ENCODE results near the gene TXNDC17. TPM values are rescaled to one million over a fixed set of nuclear protein-coding genes. Genes with fewer than 3 reads are reported as not detected.

Gene TXNDC17
- total RNA-seq, 2 donors from 2014 or later, result 17.1 to 37.6 TPM

DNA sequence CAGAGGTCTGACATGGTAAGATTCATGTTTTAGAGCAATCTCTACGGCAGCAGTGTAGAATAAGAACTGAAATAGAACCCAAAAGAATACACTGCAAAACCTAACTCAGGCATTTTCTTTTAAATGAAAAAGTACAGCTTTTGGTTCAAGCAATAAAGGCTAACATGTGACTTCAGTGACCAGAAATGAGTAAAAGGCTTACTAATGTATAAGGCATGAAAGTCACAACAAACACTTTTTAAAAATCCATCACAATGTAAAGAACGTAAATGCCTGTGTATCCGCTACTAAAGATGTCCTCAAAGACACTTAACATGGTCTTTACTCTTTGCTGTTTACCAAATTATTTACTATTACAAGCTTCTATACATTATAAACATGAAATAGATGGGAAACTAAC lies 16.9 kb upstream of the TXNDC17 start:
- Histone ChIP-seq H3K4me1 (no peaks in the 10 kb centered on the region), H3K36me3 (replicated peaks in 1 of 2; ENCODE audit: insufficient read depth in 1 of 2, low read depth in 2 of 2) (peaks cover 0 to 10% of the 10 kb centered on the region in 2 donors), H3K4me3 (no peak overlapping the region), H3K27me3 (no peaks in the 10 kb centered on the region), H3K27ac (no peak overlapping the region), H3K9me3 (no peaks in the 10 kb centered on the region)
- intact Hi-C loops (cut with DNase I), result no loop called here
- DNase-seq, result no peak
- WGBS, 2 donors, result 97 to 99% methylated on average over 3 of the region's 3 CpGs
- no peak for ATAC-seq
- TF ChIP-seq POLR2A (IDR thresholded peaks at IDR 0.05), result no peak
- TF ChIP-seq, protein P1, sequence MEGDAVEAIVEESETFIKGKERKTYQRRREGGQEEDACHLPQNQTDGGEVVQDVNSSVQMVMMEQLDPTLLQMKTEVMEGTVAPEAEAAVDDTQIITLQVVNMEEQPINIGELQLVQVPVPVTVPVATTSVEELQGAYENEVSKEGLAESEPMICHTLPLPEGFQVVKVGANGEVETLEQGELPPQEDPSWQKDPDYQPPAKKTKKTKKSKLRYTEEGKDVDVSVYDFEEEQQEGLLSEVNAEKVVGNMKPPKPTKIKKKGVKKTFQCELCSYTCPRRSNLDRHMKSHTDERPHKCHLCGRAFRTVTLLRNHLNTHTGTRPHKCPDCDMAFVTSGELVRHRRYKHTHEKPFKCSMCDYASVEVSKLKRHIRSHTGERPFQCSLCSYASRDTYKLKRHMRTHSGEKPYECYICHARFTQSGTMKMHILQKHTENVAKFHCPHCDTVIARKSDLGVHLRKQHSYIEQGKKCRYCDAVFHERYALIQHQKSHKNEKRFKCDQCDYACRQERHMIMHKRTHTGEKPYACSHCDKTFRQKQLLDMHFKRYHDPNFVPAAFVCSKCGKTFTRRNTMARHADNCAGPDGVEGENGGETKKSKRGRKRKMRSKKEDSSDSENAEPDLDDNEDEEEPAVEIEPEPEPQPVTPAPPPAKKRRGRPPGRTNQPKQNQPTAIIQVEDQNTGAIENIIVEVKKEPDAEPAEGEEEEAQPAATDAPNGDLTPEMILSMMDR (IDR thresholded peaks at IDR 0.05), result no peak

GRCh38 chr17:6626616-6627015 lies 14.2 kb upstream of the TXNDC17 start:
- intact Hi-C loops (cut with DNase I), result no loop called here
- Histone ChIP-seq H3K4me3 (no peak overlapping the region), H3K27ac (no peak overlapping the region), H3K36me3 (replicated peaks in 1 of 2; ENCODE audit: insufficient read depth in 1 of 2, low read depth in 2 of 2) (peaks cover 0 to 8% of the 10 kb centered on the region in 2 donors), H3K9me3 (no peaks in the 10 kb centered on the region), H3K4me1 (no peaks in the 10 kb centered on the region), H3K27me3 (no peaks in the 10 kb centered on the region)
- TF ChIP-seq, protein P1 (IDR thresholded peaks at IDR 0.05), result no peak
- TF ChIP-seq POLR2A (IDR thresholded peaks at IDR 0.05), result no peak
- DNase-seq (no peak), ATAC-seq (no peak)
- WGBS, 2 donors, result 86 to 96% methylated on average over 6 of the region's 6 CpGs

DNA sequence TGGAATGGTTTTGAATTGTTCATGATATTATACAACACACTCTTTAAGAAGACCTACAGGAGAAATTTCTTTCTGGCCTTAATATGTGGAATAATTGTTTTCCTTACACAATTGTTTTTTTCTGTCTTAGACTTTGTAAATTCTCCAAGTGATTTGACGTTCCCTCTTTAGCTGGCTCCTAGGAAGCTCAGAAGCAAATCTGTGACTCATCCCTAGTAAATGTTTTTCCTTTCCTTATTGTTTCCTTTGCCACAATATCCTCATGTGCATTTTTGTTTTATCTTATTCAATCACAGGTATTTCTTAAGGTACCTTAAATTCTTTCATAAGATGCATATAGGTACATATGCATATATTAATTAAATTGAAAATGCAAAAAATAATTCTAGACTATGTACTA lies 13.8 kb upstream of the TXNDC17 start:
- Histone ChIP-seq H3K4me3 (no peak overlapping the region), H3K4me1 (no peaks in the 10 kb centered on the region), H3K9me3 (no peaks in the 10 kb centered on the region), H3K36me3 (replicated peaks in 1 of 2; ENCODE audit: insufficient read depth in 1 of 2, low read depth in 2 of 2) (peaks cover 0 to 8% of the 10 kb centered on the region in 2 donors), H3K27me3 (no peaks in the 10 kb centered on the region), H3K27ac (no peak overlapping the region)
- no peak for TF ChIP-seq POLR2A (IDR thresholded peaks at IDR 0.05)
- TF ChIP-seq, protein P1 (IDR thresholded peaks at IDR 0.05), result no peak
- 61 to 91% methylated on average over 1 of the region's 1 CpG for WGBS, 2 donors
- intact Hi-C loops (cut with DNase I), result no loop called here
- DNase-seq (no peak), ATAC-seq (no peak)

GRCh38 chr17:6630390-6630789 lies 10.5 kb upstream of the TXNDC17 start:
- WGBS, 2 donors, result 88 to 89% methylated on average over 1 of the region's 1 CpG
- Histone ChIP-seq H3K9me3 (no peaks in the 10 kb centered on the region), H3K27me3 (no peaks in the 10 kb centered on the region), H3K36me3 (replicated peaks in 1 of 2; ENCODE audit: insufficient read depth in 1 of 2, low read depth in 2 of 2) (peaks cover 0 to 8% of the 10 kb centered on the region in 2 donors), H3K4me1 (no peaks in the 10 kb centered on the region), H3K4me3 (no peak overlapping the region), H3K27ac (no peak overlapping the region)
- ATAC-seq, result no peak
- no peak for DNase-seq
- intact Hi-C loops (cut with DNase I), result no loop called here
- TF ChIP-seq, protein P1 (IDR thresholded peaks at IDR 0.05), result no peak
- no peak for TF ChIP-seq POLR2A (IDR thresholded peaks at IDR 0.05)

DNA sequence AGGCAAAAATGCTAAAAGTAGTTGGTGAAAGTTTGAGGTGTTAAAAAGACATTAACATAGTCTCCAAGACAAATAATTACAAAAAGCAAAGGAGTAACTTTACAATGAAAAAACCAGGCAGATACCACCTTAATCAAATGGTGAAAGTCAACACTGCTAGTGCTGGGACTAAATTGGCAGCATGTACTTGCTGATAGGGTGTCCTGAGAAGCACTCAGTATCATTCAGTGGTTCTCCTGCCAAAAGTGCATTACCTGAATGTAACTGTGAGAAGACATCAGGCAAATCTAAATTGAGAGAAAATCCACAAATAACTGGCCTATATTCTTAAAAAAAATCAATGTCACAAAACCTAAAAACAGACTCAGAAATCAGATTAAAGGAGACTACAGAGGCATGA lies 8.3 kb upstream of the TXNDC17 start:
- no peaks in the 10 kb centered on the region for H3K4me1 ChIP-seq
- intact Hi-C loops (cut with DNase I), result no loop called here
- H3K27ac ChIP-seq, result no peak overlapping the region
- no peaks in the 10 kb centered on the region for H3K27me3 ChIP-seq
- no peak overlapping the region for H3K4me3 ChIP-seq
- H3K9me3 ChIP-seq, result no peaks in the 10 kb centered on the region
- DNase-seq (no peak), ATAC-seq (no peak)
- peaks cover 0 to 3% of the 10 kb centered on the region in 2 donors for H3K36me3 ChIP-seq (replicated peaks in 1 of 2; ENCODE audit: insufficient read depth in 1 of 2, low read depth in 2 of 2)
- TF ChIP-seq, protein P1 (IDR thresholded peaks at IDR 0.05), result no peak
- no peak for TF ChIP-seq POLR2A (IDR thresholded peaks at IDR 0.05)
